NCI-H2029 (cell line): ENCODE results near the gene PRKCE.

Experiments used
- DNase-seq: peaks from one replicate; lab custom pipeline; 2025; lab: John Stamatoyannopoulos, UW

The PRKCE gene

GRCh38 chr2:46018773-46019591 lies 367.5 kb downstream of the PRKCE start:
- no peak for DNase-seq

DNA sequence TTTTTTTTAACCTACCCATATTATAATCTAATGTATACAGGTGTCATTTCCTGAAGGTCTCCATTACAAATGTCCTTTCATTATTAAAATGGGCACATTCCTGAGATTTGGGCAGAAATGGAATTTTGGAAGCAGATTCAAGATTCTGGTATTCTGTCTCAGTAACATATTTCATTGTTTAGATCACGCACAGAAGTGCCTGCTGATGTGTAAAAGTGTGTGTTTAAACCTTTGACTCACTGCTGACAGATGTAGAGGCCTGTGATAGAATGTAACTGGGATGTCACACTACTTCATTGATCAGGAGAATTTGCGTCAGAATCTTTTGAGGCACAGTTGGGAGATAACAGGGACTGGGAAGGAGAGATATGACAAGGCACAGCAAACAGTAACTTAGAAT lies 368.9 kb downstream of the PRKCE start:
- DNase-seq = no peak

DNA sequence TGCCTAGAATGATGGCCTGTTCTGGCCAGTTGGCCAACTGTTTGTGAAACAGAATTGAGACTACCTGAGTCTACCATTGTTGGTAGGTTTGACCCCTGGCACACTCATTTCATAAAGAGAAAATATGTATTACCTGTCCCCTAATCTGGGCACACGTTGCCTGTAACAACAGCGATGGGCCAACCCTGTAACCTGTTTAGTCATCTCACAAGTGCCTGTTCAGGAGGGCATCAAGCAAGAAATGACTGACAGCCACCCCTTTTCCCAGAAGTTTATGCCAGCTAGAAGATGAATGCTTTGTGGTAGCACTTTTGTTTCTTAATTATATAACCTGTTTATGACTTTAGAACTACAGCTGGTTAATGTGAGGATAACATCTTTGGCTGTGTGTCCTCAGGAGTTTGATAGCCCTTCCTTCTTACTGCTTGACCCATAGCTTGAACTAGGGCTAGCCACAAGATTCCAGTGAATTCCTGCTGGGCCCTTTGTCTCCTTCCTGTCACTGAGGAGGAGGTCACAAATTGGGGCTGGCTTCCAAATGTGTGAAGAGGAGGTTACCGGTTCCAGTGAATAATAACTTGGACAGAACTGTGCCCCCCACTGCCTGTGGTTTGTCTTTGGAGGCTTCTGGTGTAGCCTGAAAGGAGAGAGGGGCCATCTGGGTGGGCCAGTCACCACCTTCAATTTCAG lies 371.8 kb downstream of the PRKCE start:
- DNase-seq = no peak

GRCh38 chr2:46024146-46024779 lies 372.8 kb downstream of the PRKCE start:
- DNase-seq = no peak

DNA sequence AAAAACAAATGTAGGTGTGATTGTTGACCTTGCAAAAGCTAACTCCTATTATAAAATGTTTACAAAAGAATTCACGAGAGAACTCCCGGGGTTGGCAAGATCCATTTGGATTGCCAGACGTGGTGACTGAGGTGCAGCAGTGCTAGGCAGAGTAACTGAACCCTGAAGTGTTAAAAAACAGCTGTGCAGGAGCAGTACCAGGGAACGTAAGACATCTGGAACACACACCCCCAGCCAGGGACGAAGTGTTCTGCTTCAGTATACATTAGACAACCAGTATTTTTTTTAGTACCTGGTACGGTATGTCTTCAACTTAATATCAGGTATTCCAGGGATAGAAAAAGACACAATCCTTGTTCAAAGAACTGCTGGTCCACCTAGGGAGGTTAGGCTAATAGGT lies 373.6 kb downstream of the PRKCE start:
- no peak for DNase-seq

GRCh38 chr2:46025676-46026075 lies 374.2 kb downstream of the PRKCE start:
- DNase-seq = no peak

- no peak for DNase-seq
These were observed 375.0 kb downstream of the PRKCE start for GRCh38 chr2:46026431-46026830.

- peak; percentile 29 for DNase-seq
These were observed 377.9 kb downstream of the PRKCE start for GRCh38 chr2:46029332-46029811.

- DNase-seq = no peak
These were observed 378.9 kb downstream of the PRKCE start for GRCh38 chr2:46030330-46030729.

- no peak for DNase-seq
These were observed 380.8 kb downstream of the PRKCE start for GRCh38 chr2:46032161-46032813.

DNA sequence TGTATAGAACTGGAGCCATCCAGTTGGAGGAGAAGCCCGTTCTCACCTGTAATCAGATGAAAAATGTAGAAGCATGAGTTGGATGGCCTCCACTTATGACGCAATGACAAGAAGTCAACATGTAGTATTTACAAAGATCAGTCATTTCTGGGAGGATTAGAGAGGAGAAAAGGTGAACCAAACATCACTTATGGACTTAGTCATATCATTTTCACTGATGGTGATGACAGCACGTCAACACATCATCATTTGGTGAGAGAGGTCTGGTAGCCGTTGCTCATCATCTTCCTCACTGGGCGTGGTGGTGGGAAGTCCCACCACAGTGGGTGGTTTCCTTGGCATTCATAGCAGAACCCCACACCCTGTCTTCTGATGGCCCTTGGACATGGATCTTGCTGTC lies 381.5 kb downstream of the PRKCE start:
- no peak for DNase-seq

DNA sequence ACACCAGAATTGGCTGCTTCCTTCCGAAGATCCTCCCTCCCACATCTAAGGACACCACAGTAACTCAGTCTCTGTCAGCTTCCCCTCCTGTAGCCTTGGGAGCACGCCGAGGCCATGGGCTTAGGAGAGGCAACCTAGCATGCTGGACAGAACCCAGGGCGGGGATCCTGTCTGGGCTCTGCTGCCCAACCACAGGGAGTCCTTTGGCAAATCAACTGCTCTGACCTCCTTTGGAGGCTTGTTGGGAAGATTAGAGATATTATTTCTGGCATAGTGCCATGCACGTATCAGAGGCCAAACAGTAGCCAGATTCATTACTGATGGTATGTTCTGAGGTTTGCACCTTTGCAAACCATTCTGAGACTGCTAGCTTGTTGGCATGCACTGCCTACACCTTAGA lies 383.1 kb downstream of the PRKCE start:
- no peak for DNase-seq

- DNase-seq = no peak
These were observed 385.5 kb downstream of the PRKCE start for GRCh38 chr2:46036929-46037328.

GRCh38 chr2:46039543-46040303 lies 388.2 kb downstream of the PRKCE start:
- DNase-seq = no peak

GRCh38 chr2:46040563-46041155 lies 389.2 kb downstream of the PRKCE start:
- DNase-seq = no peak

DNA sequence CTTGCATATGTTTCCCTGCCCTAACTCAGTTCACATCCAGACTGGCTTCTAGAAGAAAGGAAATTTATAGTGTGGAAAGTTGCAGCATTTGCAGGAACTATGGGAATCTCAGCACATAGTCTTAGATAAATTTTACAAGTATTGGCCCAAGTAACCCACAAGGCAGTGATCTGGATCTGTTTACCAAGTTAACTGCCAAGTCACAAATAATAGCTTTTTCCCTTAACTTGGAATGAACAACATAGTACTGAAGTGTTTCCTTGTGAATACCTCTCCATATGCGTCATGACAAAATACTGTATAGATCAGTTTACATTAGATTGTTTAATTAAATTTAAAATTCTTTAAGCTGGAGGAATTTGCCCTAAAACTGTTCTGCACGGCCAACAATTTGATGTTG lies 390.0 kb downstream of the PRKCE start:
- no peak for DNase-seq

DNA sequence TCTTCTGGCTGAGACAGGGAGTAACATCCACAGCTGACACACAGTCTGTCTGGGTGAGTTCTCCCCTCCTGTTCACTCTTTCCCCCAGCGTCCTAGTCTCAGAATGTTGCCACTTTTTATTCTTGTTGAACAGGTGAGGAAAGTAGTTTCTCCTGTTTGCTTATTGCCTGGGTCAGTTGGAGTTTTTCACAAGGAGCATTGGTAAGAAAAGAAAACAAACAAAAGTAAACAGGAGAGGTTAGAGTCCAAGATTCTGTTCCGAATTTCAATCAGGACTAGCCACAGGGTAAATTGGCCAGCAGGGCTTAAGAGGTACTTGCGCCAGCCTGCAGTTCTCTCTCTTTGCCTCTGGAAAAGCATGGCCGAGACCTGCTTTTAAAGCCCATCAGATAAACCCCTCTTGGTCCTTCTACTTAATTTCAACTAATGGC lies 390.7 kb downstream of the PRKCE start:
- no peak for DNase-seq

DNA sequence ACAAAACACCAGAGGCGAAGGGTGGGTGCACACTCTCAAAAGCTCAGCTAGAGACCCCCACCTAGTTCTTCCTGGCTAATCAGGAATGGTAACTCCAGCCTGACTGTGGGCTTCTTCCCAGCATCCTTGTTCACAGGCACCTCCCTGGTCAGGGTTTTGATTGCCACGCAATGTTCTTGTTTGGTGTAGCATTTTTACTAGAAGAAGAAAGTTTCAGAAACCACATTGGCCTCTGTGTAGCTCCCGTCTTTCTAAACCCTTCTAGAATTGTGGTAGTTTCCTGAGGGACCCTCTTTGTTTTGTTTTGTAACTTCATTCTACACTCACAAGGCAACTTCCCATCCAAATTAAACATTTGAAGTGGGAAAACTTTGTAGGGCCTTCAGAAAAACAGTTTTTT lies 391.2 kb downstream of the PRKCE start:
- DNase-seq = no peak

DNA sequence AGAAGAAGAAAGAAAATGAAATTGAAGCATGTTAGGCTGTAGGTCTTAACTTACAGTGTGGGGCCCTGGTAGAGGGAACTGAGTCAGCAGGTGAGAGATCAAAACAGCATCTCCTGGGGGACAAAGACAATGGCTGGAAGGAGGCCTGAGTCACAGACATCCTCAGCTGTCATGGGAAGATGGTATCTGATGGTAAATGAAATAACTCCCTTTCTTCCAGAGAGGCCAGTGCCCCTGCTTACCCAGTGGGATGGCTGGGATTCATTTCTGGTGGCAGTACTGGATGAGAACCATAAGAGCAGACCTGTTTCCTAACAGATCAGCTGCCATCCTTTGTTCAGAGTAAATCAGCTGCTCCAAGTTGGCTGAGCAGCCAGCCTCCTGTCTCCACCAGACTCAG lies 394.4 kb downstream of the PRKCE start:
- DNase-seq = no peak

DNA sequence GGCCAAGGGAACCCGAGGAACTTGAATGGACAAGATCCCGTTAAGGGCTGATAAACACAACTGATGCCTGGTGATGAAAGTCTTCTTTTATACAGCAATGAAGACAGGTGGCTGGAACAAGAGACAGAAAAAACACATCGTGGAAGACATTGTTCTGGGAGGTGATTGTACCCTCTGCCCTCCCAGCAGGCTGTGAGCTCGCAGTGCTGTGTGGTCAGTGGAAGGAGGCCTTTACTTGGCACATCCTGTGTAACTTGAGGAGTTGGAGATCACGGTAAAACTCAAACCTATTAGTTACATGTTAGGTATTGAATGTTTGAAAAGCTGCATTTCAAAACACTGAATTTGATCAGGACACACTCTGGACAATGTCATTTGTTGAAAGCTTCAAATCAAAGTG lies 395.8 kb downstream of the PRKCE start:
- no peak for DNase-seq

- no peak for DNase-seq
These were observed 397.2 kb downstream of the PRKCE start for GRCh38 chr2:46048693-46049092.
